Fibroblast of mammary gland (primary cell): ENCODE data around the gene PHF20.
A peak's percentile ranks its signal among the peaks of the same experiment; 100 is the strongest.

ENCODE experiments used
- DNase-seq: peaks from one replicate; pipeline ENCODE4 v3.0.0-alpha.2; 2010; ENCODE audit warnings: low read depth
- H3K4me3 ChIP-seq: 2 replicates; pipeline ENCODE4 v1.5.1; 2011; ENCODE audit warnings: low read depth, mild to moderate bottlenecking, low read length, moderate library complexity; ENCODE audit not compliant: control insufficient read depth
- TF ChIP-seq, protein P1 (sequence below): conservative IDR thresholded peaks from 2 replicates; pipeline ENCODE4 v1.5.1; 2011; ENCODE audit warnings: low read depth, low read length, inconsistent platforms; ENCODE audit not compliant: control insufficient read depth, insufficient read depth

PHF20 gene

DNA sequence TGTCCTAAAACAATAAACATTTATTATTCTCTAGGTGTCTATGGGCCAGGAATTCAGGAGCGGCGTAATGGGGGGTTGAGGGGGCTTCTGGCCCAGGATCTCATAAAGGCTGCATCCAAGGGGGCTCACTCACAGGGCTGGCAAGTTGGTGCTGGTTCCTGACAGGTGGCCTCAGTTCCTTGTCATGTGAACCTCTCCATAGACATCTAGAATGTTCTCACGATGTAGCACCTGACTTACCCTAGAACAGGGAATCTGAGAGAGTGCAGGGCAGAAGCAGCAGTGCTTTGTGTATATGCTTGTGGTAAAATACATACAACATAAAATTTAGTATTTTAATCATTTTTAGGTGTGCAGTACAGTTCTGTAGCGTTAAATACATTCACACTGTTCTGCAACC is 57.1 kb downstream of the PHF20 start:
- TF ChIP-seq, protein P1, sequence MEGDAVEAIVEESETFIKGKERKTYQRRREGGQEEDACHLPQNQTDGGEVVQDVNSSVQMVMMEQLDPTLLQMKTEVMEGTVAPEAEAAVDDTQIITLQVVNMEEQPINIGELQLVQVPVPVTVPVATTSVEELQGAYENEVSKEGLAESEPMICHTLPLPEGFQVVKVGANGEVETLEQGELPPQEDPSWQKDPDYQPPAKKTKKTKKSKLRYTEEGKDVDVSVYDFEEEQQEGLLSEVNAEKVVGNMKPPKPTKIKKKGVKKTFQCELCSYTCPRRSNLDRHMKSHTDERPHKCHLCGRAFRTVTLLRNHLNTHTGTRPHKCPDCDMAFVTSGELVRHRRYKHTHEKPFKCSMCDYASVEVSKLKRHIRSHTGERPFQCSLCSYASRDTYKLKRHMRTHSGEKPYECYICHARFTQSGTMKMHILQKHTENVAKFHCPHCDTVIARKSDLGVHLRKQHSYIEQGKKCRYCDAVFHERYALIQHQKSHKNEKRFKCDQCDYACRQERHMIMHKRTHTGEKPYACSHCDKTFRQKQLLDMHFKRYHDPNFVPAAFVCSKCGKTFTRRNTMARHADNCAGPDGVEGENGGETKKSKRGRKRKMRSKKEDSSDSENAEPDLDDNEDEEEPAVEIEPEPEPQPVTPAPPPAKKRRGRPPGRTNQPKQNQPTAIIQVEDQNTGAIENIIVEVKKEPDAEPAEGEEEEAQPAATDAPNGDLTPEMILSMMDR, result no peak
- DNase-seq, result no peak
- no peak overlapping the region for H3K4me3 ChIP-seq

DNA sequence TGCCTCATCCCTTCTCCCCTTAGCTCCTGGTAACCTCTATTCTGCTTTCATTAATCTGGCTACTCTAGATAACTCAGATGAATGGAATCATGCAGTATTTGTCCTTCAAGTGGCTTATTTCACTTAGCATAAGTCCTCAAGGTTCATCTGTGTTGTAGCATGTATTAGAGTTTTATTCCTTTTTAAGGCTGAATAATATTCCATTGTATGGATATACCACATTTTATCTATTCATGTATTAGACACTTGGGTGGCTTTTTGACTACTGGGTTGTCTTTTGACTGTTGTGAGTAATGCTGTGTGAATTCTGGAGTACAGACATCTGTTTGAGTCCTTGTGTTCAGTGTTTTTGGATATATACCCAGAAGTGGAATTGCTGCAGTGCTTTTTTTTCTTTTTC is 58.4 kb downstream of the PHF20 start:
- peak; percentile 19 for DNase-seq
- TF ChIP-seq, protein P1, result no peak
- H3K4me3 ChIP-seq, result no peak overlapping the region

DNA sequence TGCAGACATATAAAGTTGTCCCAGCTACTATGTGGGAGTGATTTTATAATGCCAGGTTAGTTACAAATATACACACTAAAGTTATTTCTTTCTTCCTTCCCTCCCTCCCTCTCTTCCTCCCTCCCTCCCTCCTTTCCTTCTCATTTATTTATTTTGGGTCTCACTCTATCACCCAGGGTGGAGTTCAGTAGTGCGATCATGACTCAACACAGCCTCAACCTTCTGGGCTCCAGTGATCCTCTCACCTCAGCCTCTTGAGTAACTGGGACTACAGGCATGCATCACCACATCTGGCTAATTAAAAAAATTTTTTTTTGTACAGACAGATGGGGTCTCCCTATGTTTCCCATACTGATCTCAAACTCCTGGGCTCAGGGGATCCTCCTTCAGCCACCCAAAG is 59.2 kb downstream of the PHF20 start:
- H3K4me3 ChIP-seq, result no peak overlapping the region
- TF ChIP-seq, protein P1, result no peak
- DNase-seq, result peak; percentile 85

DNA sequence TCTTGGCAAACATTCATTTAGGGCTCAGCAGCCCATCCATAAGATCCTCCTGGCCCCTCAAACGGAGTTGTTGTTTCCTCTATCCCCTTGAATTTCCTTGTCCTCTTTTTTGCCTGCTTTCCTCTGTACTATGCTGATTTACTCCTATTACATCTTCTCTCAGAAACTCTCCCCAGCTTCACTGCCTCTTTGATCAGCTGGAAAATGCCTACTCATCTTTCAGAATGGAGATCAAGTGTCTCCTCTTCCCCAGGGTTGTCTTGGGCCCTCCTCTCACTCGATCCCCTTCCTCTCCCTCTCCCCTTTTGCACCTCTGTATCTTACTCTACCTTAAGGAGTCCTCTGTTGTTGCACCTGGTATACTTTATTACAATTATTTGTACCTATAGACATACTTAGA is 60.2 kb downstream of the PHF20 start:
- DNase-seq, result no peak
- H3K4me3 ChIP-seq, result no peak overlapping the region
- TF ChIP-seq, protein P1, result no peak

DNA sequence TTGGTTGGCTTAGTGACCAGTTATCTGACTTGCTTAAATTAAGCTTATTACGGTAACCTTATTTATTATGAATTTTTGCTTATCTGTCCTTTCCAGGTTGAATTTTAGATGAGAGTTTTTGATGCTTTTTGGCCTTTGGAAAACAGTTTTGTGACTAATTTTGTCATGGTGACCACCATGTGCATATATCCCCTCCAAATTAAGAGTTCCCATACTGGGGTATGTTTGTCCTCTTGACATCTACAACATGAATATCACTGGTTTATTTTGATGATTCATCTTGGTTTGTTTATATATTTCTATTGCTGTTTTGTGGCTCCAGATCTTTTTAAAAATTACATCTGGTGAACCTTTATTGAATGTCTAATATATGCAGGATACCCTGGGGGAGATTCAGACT is 61.4 kb downstream of the PHF20 start:
- TF ChIP-seq, protein P1, result no peak
- no peak overlapping the region for H3K4me3 ChIP-seq
- peak; percentile 41 for DNase-seq

DNA sequence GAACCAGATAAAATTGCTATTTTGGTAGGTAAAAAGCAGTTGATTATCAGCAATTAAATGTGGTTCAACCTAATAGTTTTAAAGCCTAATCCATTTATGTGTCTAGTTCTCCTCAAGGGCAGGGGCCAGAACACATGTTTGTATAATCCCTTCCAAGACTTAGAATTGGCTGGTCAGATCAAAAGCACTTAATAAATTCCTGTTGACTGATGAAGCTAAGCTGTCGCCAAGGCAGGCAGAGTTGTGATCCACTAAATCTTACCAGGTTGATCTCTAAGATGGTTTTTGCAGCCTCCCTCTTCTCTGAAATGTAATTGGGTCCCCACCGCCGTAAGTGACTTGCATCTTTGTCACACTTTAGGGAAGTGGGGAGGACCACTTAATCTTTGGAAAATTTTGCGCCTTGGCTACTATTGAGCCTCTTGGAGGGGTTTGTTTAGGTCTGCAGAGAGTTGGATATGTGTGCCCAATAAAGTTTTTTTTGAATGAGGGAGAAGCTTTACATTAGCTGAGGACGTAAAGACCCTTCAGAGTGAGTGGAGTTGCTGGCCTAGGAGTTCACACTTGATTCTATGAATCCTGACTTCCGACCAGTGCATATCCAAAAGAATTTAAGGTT is 65.9 kb downstream of the PHF20 start:
- peak; percentile 25 for DNase-seq
- H3K4me3 ChIP-seq, result no peak overlapping the region
- TF ChIP-seq, protein P1, result no peak

DNA sequence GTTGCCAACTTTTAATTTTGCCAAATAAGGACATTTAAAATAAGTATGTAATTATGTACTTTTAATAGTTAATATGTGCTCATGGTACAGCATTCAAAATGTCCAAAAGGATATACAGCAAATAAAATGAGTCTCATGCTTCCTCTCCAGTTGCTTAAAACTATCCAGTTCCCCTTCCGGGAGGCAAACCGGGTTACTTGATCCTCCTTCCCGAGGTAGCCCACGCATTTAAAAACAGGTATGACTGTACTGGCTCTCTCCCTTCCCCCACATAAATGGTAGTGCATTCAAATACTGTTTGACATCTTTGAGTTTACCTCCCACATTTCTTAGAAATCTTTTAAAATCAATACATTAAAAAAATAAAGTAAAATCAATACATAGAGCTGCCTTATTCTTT is 66.4 kb downstream of the PHF20 start:
- TF ChIP-seq, protein P1, result no peak
- no peak for DNase-seq
- no peak overlapping the region for H3K4me3 ChIP-seq
